HG02852 (cell line): Measurements from ENCODE around the gene LAMA5.

Experiments used
- ATAC-seq: cut with Tn5 transposase; IDR thresholded peaks from one replicate; pipeline ENCODE4 v1.9.1; 2021; ENCODE audit warnings: mild to moderate bottlenecking, moderate library complexity; ENCODE audit not compliant: unreplicated experiment

LAMA5 gene

DNA sequence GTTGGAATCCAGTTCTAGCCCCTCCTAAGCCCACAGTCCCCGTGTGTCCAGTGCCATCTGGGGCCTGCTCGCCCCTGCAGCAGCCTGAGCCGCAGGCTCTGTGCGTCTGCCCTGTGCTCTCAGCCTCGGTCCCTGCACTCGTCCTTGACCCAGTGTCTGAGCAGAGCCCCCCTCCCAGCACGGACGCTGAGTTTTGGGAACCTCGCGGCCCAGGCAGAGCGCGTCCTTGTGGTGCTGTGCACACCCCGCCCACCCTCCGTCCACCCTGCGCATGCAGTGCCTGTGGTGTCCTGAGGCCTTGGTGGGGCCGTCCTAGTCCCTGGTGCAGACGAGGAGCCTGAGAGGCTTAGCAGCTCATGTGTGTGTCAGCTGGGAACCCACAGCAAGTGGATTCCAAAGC, 97.2 kb downstream of the LAMA5 start:
- no peak for ATAC-seq

DNA sequence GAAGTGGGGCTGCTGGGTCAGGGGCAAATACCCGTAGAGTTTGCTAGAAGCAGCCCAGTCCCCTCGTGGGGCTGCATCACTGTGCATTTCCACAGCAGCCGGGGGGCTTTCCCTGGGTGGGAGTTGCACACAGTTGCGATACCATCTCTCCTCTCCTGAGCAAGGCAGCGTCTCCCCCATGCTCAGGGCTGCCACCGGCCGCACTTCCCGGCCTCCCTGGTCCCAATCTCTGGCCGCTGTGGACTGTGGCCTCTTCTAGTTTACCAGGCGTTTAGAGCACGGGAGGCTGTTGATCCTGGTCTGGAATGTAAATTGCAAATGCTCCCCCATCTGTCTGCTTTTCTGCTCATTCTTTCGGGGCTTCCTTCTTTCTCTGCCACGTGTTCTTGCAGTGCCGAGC, 97.7 kb downstream of the LAMA5 start:
- ATAC-seq: no peak

- ATAC-seq: no peak
Observed at GRCh38 chr20:62268228-62268900, 98.7 kb downstream of the LAMA5 start.

GRCh38 chr20:62267543-62267942, 99.6 kb downstream of the LAMA5 start:
- no peak for ATAC-seq

DNA sequence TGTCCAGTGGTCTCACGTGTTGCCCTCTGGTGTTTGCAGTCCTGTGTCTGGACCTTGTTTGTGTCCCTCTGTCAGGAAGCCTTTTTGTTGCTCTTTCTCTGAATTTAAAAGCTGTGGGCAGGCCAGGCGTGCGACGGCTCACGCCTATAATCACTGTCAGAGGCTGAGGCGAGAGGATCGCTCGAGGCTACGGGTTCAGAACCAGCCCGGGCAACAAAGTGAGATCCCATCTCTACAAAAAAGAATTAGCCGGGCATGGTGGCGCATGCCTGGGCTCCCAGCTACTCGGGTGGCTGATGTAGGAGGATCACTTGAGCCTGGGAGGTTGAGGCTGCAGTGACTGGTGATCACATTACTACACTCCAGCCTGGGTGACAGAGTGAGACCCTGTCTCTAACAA, 100.3 kb downstream of the LAMA5 start:
- ATAC-seq: no peak

GRCh38 chr20:62266340-62266739, 100.8 kb downstream of the LAMA5 start:
- ATAC-seq: no peak

- ATAC-seq: no peak
Observed at GRCh38 chr20:62265365-62265764, 101.7 kb downstream of the LAMA5 start.

DNA sequence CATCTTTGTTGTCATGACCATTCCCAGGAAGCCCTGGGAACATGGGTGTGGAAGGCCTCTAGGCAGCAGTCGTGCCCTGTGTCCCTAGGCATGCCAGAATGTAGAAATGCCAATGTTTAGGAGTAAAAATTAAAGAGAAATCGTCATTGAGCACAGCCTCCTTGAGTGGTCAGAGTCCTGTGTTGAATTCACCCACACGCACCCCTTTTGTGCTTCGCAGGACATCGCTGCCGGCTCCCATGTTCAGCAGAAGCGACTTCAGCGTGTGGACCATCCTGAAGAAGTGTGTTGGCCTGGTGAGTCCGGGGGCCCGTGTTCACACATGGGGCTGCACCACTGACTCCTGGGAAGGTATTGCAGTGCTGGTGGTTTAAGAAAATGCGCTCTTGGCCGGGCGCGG, 103.7 kb downstream of the LAMA5 start:
- ATAC-seq: no peak

GRCh38 chr20:62262064-62262463, 105.0 kb downstream of the LAMA5 start:
- no peak for ATAC-seq

- no peak for ATAC-seq
Observed at GRCh38 chr20:62259294-62259565, 107.9 kb downstream of the LAMA5 start.
